Measurements from ENCODE around the gene ZBTB38. TPM values are rescaled to one million over a fixed set of nuclear protein-coding genes. Genes with fewer than 3 reads are reported as not detected.

The ZBTB38 gene
- total RNA-seq, 2 donors from 2014 or later = 101 to 125 TPM

GRCh38 chr3:141356046-141356445 is 12.3 kb upstream of the ZBTB38 start:
- intact Hi-C loops (cut with DNase I) = no loop called here
- no peak for DNase-seq (ENCODE audit: low spot score)

- DNase-seq (ENCODE audit: low spot score) = no peak
- intact Hi-C loops (cut with DNase I) = loop anchor here in 1 of 2 donors (5.0 to 10.0 kb wide), 2 partner anchors 46 to 91 kb away; no protein-coding TSS in a partner anchor
Measured at GRCh38 chr3:141360888-141361598, 7.3 kb upstream of the ZBTB38 start.

DNA sequence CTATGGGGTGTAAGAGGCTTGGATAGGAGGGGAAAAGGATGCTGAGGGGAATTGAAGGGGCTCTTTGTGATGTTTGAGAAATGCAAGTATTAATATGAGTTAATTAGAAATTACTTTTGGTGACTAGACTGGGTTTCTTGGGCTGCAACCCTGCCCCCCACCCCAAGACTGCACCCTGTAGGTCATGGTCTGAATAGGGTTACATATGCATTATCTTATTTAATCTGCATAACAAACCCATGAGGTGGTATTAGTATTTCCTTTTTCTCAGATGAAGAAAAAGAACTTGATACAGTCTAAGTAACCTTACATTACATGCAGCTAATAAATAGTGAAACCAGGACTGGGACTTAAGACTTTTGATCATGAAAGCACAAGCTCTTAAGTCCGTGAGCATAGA is 5.6 kb upstream of the ZBTB38 start:
- intact Hi-C loops (cut with DNase I) = loop anchor here in 1 of 2 donors (5.0 to 10.0 kb wide), 2 partner anchors 48 to 90 kb away; no protein-coding TSS in a partner anchor
- no peak for DNase-seq (ENCODE audit: low spot score)

DNA sequence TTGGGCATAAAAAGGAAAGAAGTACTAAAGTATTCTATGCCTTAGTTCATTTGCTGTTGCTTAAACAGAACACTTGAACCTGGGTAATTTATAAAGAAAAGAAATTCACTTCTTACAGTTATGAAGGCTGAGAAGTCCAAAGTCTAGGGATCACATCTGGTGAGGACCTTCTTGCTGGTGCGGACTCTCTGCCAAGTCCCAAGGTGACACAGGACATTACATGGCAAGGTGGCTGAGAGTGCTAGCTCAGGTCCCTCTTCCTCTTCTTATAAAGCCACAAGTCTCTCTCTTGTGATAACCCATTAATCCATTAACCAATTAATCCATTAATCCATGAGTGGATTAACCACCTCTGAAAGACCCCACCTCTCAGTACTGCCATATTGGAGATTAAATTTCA is 3.1 kb upstream of the ZBTB38 start:
- intact Hi-C loops (cut with DNase I) = loop anchor here (5.0 to 10.0 kb wide), 2 partner anchors 50 to 87 kb away; no protein-coding TSS in a partner anchor

GRCh38 chr3:141366285-141367037 is 1.8 kb upstream of the ZBTB38 start:
- DNase-seq (ENCODE audit: low spot score) = no peak
- intact Hi-C loops (cut with DNase I) = loop anchor here (5.0 to 10.0 kb wide), 2 partner anchors 52 to 86 kb away; no protein-coding TSS in a partner anchor

More for the DNA sequence above, 3.1 kb upstream of the ZBTB38 start:
- no peak for DNase-seq (ENCODE audit: low spot score)

- intact Hi-C loops (cut with DNase I) = loop anchor here (5.0 to 10.0 kb wide), 2 partner anchors 52 to 85 kb away; no protein-coding TSS in a partner anchor
- DNase-seq (ENCODE audit: low spot score) = no peak
Measured at GRCh38 chr3:141367038-141367730, 1.1 kb upstream of the ZBTB38 start.

- intact Hi-C loops (cut with DNase I) = loop anchor here (5.0 to 10.0 kb wide), 2 partner anchors 54 to 83 kb away; no protein-coding TSS in a partner anchor
- no peak for DNase-seq (ENCODE audit: low spot score)
Measured at GRCh38 chr3:141368925-141369794, 856 bp downstream of the ZBTB38 start.

DNA sequence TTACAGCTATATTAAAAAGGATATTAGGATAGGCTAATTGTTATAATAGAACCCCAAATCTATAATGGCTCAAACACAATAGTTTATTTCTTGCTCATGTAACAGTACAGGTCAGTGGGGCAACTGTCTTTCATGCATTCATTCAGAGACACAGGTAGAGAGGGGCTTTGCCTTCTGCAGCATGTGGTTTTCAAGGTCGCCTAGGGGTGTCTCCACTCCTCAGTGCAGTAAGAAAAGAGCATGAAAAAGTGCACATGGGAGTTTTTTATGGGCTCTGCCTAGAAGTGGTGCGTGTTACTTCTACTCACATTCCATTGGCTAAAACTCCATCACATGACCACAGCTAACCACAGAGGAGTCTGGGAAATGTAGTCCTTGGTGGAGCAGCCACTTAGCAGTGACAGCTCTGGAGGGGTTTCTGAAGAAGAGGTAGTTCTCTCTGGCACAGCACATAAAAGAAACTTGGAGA is 1.8 kb downstream of the ZBTB38 start:
- DNase-seq (ENCODE audit: low spot score) = no peak
- intact Hi-C loops (cut with DNase I) = no loop called here

- no peak for DNase-seq (ENCODE audit: low spot score)
- intact Hi-C loops (cut with DNase I) = no loop called here
Measured at GRCh38 chr3:141371882-141372281, 3.6 kb downstream of the ZBTB38 start.

DNA sequence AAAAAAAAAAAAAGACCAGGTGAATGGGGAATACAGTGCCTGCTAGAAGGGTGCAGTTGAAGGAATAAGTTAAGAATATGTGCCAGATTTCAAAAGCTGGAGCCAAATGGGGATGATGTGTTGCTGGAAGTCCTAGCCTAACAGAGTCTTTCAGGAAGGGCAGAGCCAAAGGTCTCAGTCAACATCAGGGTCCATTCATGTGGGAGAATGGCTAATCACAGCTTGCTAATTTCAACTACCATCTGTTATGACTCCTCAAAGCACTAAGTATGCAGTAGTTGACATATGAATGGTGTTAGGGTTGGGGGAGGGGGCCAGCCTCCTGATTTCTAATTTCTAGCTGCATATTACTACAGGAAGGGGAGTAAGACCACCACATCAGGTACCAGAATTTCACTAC is 4.4 kb downstream of the ZBTB38 start:
- intact Hi-C loops (cut with DNase I) = no loop called here
- no peak for DNase-seq (ENCODE audit: low spot score)

GRCh38 chr3:141373232-141373631 is 4.9 kb downstream of the ZBTB38 start:
- intact Hi-C loops (cut with DNase I) = no loop called here
- DNase-seq (ENCODE audit: low spot score) = no peak

- DNase-seq (ENCODE audit: low spot score) = no peak
- intact Hi-C loops (cut with DNase I) = no loop called here
Measured at GRCh38 chr3:141373768-141374526, 5.6 kb downstream of the ZBTB38 start.

GRCh38 chr3:141375381-141376301 is 7.3 kb downstream of the ZBTB38 start:
- DNase-seq (ENCODE audit: low spot score) = no peak
- intact Hi-C loops (cut with DNase I) = no loop called here

DNA sequence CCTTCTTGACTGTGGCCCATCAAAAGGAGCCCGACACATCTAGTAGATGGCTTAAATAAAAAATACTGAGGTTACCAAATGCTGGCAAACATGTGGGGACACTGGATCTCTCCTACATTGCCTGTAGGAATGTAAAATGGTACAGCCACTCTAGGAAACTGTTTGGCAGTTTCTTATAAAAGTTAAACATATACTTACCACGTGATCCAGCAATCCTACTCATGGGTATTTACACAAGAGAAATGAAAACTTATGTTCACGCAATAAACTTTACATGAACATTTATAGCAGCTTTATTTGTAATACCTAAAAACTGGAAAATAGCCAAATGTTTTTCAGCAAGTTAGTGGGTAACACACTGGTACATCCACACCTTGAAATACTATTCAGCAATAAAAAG is 9.1 kb downstream of the ZBTB38 start:
- intact Hi-C loops (cut with DNase I) = no loop called here
- no peak for DNase-seq (ENCODE audit: low spot score)

- no peak for DNase-seq (ENCODE audit: low spot score)
- intact Hi-C loops (cut with DNase I) = no loop called here
Measured at GRCh38 chr3:141378556-141378955, 10.3 kb downstream of the ZBTB38 start.

DNA sequence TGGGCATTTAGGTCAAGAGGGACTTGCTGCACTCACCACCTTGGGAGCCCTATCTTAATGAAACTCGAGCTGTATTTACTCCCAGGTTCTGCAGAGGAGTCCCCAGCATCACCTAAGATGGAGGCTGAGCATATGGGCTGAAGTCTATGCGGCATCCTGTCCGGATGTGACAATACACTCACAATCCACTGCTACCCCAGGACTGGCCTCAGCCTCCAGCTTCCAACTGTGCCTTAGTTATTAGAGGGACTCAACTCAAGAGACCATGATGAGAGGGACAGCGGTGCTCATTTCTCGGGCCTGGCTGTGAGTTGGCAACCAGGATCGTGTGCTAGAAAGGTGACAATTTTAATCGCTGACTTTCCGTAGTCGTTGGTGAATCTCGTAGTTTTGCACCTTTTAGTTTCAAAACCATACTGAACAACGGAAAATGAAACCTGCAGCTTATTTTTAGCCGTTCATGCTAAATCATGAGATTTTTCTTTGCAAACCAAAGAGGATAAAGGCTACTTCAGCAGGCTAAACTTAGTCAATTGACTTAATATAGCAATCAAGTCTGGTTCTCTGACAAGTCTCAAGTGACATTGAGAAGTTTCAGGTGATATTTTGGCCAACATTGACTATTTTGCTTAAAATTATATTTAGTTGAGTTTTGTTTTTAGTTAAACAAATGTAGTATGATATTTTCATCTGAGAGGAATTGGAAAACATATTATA is 11.1 kb downstream of the ZBTB38 start:
- DNase-seq (ENCODE audit: low spot score) = no peak
- intact Hi-C loops (cut with DNase I) = no loop called here
